Astrocyte of the hippocampus (primary cell): Measurements from ENCODE around the gene PACSIN3.
A peak's percentile ranks its signal among the peaks of the same experiment; 100 is the strongest.
"Not testable (repeated sequence)": the region's sequence is repeated elsewhere in the genome, so short reads cannot be mapped to it uniquely, and the experiment has no call there.

Experiments used
- DNase-seq: peaks from one replicate; pipeline ENCODE4 v3.0.0; 2011; ENCODE audit warnings: low read depth, low spot score

PACSIN3 gene

GRCh38 chr11:47186076-47186699 is at the start of gene PACSIN3:
TSS of gene PACSIN3 (minus strand) at chr11:47186434. CDS start at chr11:47182727, 3,707 bp downstream.
- DNase-seq: peak; percentile 81

GRCh38 chr11:47235163-47235562 is 48.9 kb upstream of the PACSIN3 start:
- no peak for DNase-seq

GRCh38 chr11:47234669-47235100 is 48.5 kb upstream of the PACSIN3 start:
- peak; percentile 72 for DNase-seq

- peak; percentile 65 for DNase-seq
These were observed 47.9 kb upstream of the PACSIN3 start for GRCh38 chr11:47233989-47234668.

- no peak for DNase-seq
These were observed 46.8 kb upstream of the PACSIN3 start for GRCh38 chr11:47233051-47233450.

- DNase-seq: no peak
These were observed 42.9 kb upstream of the PACSIN3 start for GRCh38 chr11:47229161-47229560.

GRCh38 chr11:47225552-47226400 is 39.5 kb upstream of the PACSIN3 start:
- no peak for DNase-seq

GRCh38 chr11:47222696-47223095 is 36.5 kb upstream of the PACSIN3 start:
- DNase-seq: no peak

GRCh38 chr11:47220401-47220821 is 34.2 kb upstream of the PACSIN3 start:
- peak; percentile 29 for DNase-seq

- peak; percentile 92 for DNase-seq
These were observed 30.0 kb upstream of the PACSIN3 start for GRCh38 chr11:47216121-47216798.

GRCh38 chr11:47215366-47215910 is 29.2 kb upstream of the PACSIN3 start:
- DNase-seq: no peak

GRCh38 chr11:47213950-47214565 is 27.8 kb upstream of the PACSIN3 start:
- DNase-seq: peak; percentile 92

GRCh38 chr11:47212938-47213337 is 26.7 kb upstream of the PACSIN3 start:
- DNase-seq: no peak

GRCh38 chr11:47208628-47209027 is 22.4 kb upstream of the PACSIN3 start:
- DNase-seq: no peak

GRCh38 chr11:47208008-47208552 is 21.8 kb upstream of the PACSIN3 start:
- DNase-seq: not testable (repeated sequence)

GRCh38 chr11:47207459-47207858 is 21.2 kb upstream of the PACSIN3 start:
- DNase-seq: no peak

GRCh38 chr11:47206577-47206976 is 20.3 kb upstream of the PACSIN3 start:
- not testable (repeated sequence) for DNase-seq

GRCh38 chr11:47204637-47204989 is 18.4 kb upstream of the PACSIN3 start:
- peak; percentile 59 for DNase-seq

- no peak for DNase-seq
These were observed 16.3 kb upstream of the PACSIN3 start for GRCh38 chr11:47202576-47202975.

GRCh38 chr11:47201015-47201414 is 14.8 kb upstream of the PACSIN3 start:
- DNase-seq: no peak

GRCh38 chr11:47198161-47198560 is 11.9 kb upstream of the PACSIN3 start:
- not testable (repeated sequence) for DNase-seq
